Central memory CD8-positive, alpha-beta T cell (primary cell): Measurements from ENCODE around the gene RUFY2.

Experiments
- ATAC-seq: fragments of 150-1000 bp; cut with Tn5 transposase; replicated peaks from 2 replicates; pipeline ENCODE4 v1.10.0; 2022; ENCODE audit warnings: mild to moderate bottlenecking, moderate FRiP score, moderate number of reproducible peaks; ENCODE audit not compliant: poor library complexity, severe bottlenecking; ENCODE audit errors: extremely low read depth
- DNase-seq, 2 donors: peaks; one replicate each; pipeline ENCODE4 v3.0.0; 2021; ENCODE audit warnings: low spot score in 2 of 2
- H3K27ac Mint-ChIP-seq: one replicate; pipeline ENCODE4 v1.8.0; 2022; ENCODE audit warnings: low read depth, mild to moderate bottlenecking, moderate library complexity, mixed read lengths
- H3K27me3 Mint-ChIP-seq: one replicate; pipeline ENCODE4 v1.8.0; 2022; ENCODE audit warnings: mixed read lengths
- H3K36me3 Mint-ChIP-seq: one replicate; pipeline ENCODE4 v1.8.0; 2022; ENCODE audit warnings: mild to moderate bottlenecking, moderate library complexity, mixed read lengths; ENCODE audit not compliant: insufficient read depth
- H3K4me1 Mint-ChIP-seq: one replicate; pipeline ENCODE4 v1.8.0; 2022; ENCODE audit warnings: mixed read lengths
- H3K4me3 Mint-ChIP-seq: one replicate; pipeline ENCODE4 v1.8.0; 2022; ENCODE audit warnings: mild to moderate bottlenecking, moderate library complexity, mixed read lengths
- H3K9me3 Mint-ChIP-seq: one replicate; pipeline ENCODE4 v1.8.0; 2022; ENCODE audit warnings: mixed read lengths

The RUFY2 gene

GRCh38 chr10:68406111-68406814 is 814 bp downstream of the RUFY2 start:
- H3K27ac Mint-ChIP-seq, result peak overlapping the region; percentile 83
- H3K9me3 Mint-ChIP-seq, result no peaks in the 10 kb centered on the region
- peak; percentile 23 for ATAC-seq
- peaks cover 18% of the 10 kb centered on the region for H3K4me1 Mint-ChIP-seq
- no peaks in the 10 kb centered on the region for H3K27me3 Mint-ChIP-seq
- DNase-seq, result no peak
- H3K4me3 Mint-ChIP-seq, result peak overlapping the region; percentile 90
- peaks cover 3% of the 10 kb centered on the region for H3K36me3 Mint-ChIP-seq

DNA sequence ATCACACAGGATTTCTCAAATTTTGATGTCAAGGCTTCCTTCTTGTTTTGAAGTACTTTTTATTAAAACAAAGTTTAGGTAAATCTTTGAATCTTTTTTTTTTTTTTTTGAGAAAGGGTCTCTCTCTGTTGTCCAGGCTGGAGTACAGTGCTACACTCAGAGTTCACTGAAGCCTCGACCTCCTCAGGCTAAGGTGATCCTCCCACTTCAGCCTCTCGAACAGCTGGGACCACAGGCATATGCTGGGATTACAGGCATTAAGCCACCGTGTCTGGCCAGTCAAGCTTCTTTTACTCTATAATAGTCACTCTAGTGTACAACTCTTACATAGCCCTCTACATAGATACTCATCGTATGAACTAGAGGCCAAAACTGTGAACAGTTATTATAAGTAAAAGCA is 3.4 kb downstream of the RUFY2 start:
- H3K27ac Mint-ChIP-seq, result no peak overlapping the region
- peaks cover 22% of the 10 kb centered on the region for H3K4me1 Mint-ChIP-seq
- no peaks in the 10 kb centered on the region for H3K27me3 Mint-ChIP-seq
- no peaks in the 10 kb centered on the region for H3K9me3 Mint-ChIP-seq
- H3K4me3 Mint-ChIP-seq, result no peak overlapping the region
- ATAC-seq, result no peak
- no peak for DNase-seq
- peaks cover 15% of the 10 kb centered on the region for H3K36me3 Mint-ChIP-seq

- H3K36me3 Mint-ChIP-seq, result peaks cover 14% of the 10 kb centered on the region
- no peaks in the 10 kb centered on the region for H3K27me3 Mint-ChIP-seq
- DNase-seq (no peak), ATAC-seq (no peak)
- H3K4me1 Mint-ChIP-seq, result peaks cover 22% of the 10 kb centered on the region
- no peak overlapping the region for H3K4me3 Mint-ChIP-seq
- no peaks in the 10 kb centered on the region for H3K9me3 Mint-ChIP-seq
- no peak overlapping the region for H3K27ac Mint-ChIP-seq
Observed at GRCh38 chr10:68402276-68402675, 4.8 kb downstream of the RUFY2 start.

DNA sequence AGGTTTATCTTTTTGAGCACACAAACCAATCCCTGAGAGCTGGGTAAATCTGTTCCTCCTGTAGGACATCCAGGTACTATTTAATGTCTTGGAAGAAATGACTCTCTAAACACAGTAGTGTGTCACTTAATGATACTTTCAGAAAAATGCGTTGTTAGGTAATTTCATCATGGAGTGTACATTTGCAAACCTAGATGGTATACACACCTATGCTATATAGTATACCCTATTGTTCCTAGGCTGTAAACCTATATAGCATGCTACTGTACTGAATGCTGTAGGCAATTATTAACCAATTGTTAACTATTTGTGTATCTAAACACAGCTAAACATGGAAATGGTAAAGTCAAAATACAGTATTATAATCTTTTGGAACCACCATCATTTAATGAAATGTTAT is 10.1 kb downstream of the RUFY2 start:
- ATAC-seq (no peak), DNase-seq (no peak)
- H3K27me3 Mint-ChIP-seq, result no peaks in the 10 kb centered on the region
- peaks cover 37% of the 10 kb centered on the region for H3K36me3 Mint-ChIP-seq
- H3K4me1 Mint-ChIP-seq, result peaks cover 6% of the 10 kb centered on the region
- no peak overlapping the region for H3K4me3 Mint-ChIP-seq
- no peak overlapping the region for H3K27ac Mint-ChIP-seq
- no peaks in the 10 kb centered on the region for H3K9me3 Mint-ChIP-seq

DNA sequence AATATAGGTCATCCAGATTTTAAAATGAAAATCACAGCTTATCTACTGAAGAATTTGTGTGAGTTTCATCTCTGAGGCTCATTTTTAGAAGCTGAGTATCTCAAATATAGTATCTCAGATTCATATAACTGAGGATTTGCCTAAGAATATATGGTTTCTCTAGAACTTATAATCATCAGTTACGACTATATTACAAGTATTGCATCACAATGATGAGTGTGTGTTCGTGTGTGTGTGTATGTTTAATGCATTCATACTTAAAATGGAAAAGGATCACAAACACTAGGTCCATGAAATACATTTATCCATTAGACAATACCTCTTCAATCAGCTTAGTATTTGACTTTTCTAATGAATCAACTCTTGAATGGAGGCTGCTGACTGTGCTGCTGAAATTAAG is 21.3 kb downstream of the RUFY2 start:
- DNase-seq (no peak), ATAC-seq (no peak)
- H3K36me3 Mint-ChIP-seq, result peaks cover 54% of the 10 kb centered on the region
- no peaks in the 10 kb centered on the region for H3K4me1 Mint-ChIP-seq
- no peaks in the 10 kb centered on the region for H3K9me3 Mint-ChIP-seq
- H3K4me3 Mint-ChIP-seq, result no peak overlapping the region
- no peaks in the 10 kb centered on the region for H3K27me3 Mint-ChIP-seq
- H3K27ac Mint-ChIP-seq, result no peak overlapping the region

GRCh38 chr10:68371604-68372003 is 35.5 kb downstream of the RUFY2 start:
- ATAC-seq, result no peak
- Mint-ChIP-seq H3K9me3 (peaks cover 5% of the 10 kb centered on the region), H3K4me1 (no peaks in the 10 kb centered on the region), H3K27me3 (no peaks in the 10 kb centered on the region), H3K36me3 (peaks cover 35% of the 10 kb centered on the region), H3K27ac (no peak overlapping the region), H3K4me3 (no peak overlapping the region)
- DNase-seq, result no peak

DNA sequence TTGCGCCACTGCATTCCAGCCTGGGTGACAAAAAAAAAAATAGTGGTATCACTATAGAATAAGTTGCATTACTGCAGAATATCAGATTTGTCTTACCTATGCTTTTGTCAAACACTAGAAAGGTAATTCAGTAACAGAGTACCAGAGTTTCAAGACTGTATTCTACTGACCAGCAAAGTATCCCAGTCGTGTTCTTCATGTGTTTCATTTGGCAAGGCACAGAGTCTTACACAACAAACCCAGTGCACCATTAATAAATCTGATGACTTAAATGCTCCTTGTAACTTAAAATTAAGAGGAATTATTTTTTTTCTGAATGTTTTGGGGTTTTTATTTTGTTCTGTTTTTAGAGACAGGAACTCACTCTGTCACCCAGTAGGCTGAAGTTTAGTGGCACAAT is 40.0 kb downstream of the RUFY2 start:
- Mint-ChIP-seq H3K27ac (peak overlapping the region; percentile 60), H3K4me1 (no peaks in the 10 kb centered on the region), H3K27me3 (no peaks in the 10 kb centered on the region), H3K36me3 (peaks cover 21% of the 10 kb centered on the region), H3K9me3 (no peaks in the 10 kb centered on the region), H3K4me3 (no peak overlapping the region)
- no peak for DNase-seq
- no peak for ATAC-seq

GRCh38 chr10:68366600-68366999 is 40.5 kb downstream of the RUFY2 start:
- Mint-ChIP-seq H3K27ac (no peak overlapping the region), H3K4me1 (no peaks in the 10 kb centered on the region), H3K27me3 (no peaks in the 10 kb centered on the region), H3K36me3 (peaks cover 24% of the 10 kb centered on the region), H3K9me3 (no peaks in the 10 kb centered on the region), H3K4me3 (no peak overlapping the region)
- no peak for ATAC-seq
- DNase-seq, result no peak

GRCh38 chr10:68365611-68366010 is 41.5 kb downstream of the RUFY2 start:
- Mint-ChIP-seq H3K4me1 (no peaks in the 10 kb centered on the region), H3K4me3 (no peak overlapping the region), H3K27ac (no peak overlapping the region), H3K36me3 (peaks cover 18% of the 10 kb centered on the region), H3K27me3 (no peaks in the 10 kb centered on the region), H3K9me3 (no peaks in the 10 kb centered on the region)
- no peak for ATAC-seq
- DNase-seq, result no peak

DNA sequence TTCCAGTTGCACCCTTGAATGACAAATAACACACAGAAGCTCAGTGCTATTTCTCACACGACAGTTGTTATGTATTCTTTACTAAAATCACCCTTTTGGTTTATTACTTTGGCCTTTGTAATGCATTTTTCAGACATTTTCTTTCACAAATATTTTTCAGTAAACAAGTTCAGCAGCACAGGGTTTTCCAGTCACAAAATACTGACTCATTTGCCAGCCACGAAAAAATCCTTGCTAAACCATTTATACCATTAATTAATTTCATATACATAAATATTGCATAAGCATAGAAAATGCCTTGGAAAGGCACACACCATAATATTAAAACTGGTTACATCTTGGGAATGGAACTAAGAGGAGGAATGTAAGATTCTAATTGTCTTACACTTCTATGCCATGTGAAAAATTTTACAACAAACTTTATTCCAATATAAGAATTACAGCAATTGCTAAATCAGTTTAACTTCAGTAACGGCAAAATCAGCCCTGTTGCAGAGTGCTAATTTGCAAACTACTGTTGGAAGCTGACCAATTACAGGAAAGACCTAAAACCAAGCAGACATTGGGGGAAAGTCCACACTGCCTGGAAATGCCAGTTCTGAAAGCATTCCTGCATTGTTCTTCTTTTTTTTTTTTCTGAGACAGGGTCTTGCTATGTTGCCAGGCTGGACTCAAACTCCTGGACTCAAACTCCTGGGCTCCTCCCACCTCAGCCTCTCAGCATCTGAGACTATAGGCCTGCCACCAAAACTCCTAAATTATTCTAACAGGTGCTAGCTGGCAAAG is 42.8 kb downstream of the RUFY2 start:
- no peak for ATAC-seq
- Mint-ChIP-seq H3K27ac (peak overlapping the region; percentile 45), H3K4me3 (no peak overlapping the region), H3K27me3 (no peaks in the 10 kb centered on the region), H3K9me3 (no peaks in the 10 kb centered on the region), H3K4me1 (no peaks in the 10 kb centered on the region), H3K36me3 (peaks cover 18% of the 10 kb centered on the region)
- DNase-seq, result no peak

- ATAC-seq (no peak), DNase-seq (no peak)
- H3K36me3 Mint-ChIP-seq, result peaks cover 21% of the 10 kb centered on the region
- H3K4me1 Mint-ChIP-seq, result no peaks in the 10 kb centered on the region
- no peak overlapping the region for H3K27ac Mint-ChIP-seq
- H3K9me3 Mint-ChIP-seq, result no peaks in the 10 kb centered on the region
- no peaks in the 10 kb centered on the region for H3K27me3 Mint-ChIP-seq
- no peak overlapping the region for H3K4me3 Mint-ChIP-seq
Observed at GRCh38 chr10:68362590-68362989, 44.5 kb downstream of the RUFY2 start.

- Mint-ChIP-seq H3K36me3 (peaks cover 19% of the 10 kb centered on the region), H3K4me1 (no peaks in the 10 kb centered on the region), H3K27me3 (no peaks in the 10 kb centered on the region), H3K27ac (no peak overlapping the region), H3K4me3 (no peak overlapping the region), H3K9me3 (no peaks in the 10 kb centered on the region)
- ATAC-seq, result no peak
- no peak for DNase-seq
Observed at GRCh38 chr10:68359189-68359588, 47.9 kb downstream of the RUFY2 start.

DNA sequence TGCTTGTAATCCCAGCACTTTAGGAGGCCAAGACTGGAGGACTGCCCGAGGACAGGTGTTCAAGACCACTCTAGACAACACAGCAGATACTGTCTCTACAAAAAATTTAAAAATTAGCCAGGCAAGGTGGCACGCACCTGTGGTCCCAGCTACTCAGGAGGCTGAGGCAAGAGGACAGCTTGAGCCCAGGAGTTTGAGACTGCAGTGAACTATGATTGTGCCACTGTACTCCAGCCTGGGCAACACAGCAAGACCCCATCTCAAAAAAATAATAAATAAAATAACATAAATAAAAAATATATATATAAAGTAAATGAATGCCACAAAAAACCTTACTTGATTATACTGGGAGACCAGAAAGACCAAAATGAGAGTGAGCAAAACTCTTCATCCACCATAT is 53.5 kb downstream of the RUFY2 start:
- no peaks in the 10 kb centered on the region for H3K9me3 Mint-ChIP-seq
- no peaks in the 10 kb centered on the region for H3K27me3 Mint-ChIP-seq
- ATAC-seq, result no peak
- H3K4me1 Mint-ChIP-seq, result no peaks in the 10 kb centered on the region
- no peak for DNase-seq
- peaks cover 32% of the 10 kb centered on the region for H3K36me3 Mint-ChIP-seq
- no peak overlapping the region for H3K27ac Mint-ChIP-seq
- no peak overlapping the region for H3K4me3 Mint-ChIP-seq
